ENCODE data around the gene TRPM3. TPM values are rescaled to one million over a fixed set of nuclear protein-coding genes. Genes with fewer than 3 reads are reported as not detected.
"Not testable (repeated sequence)": the region's sequence is repeated elsewhere in the genome, so short reads cannot be mapped to it uniquely, and the experiment has no call there.

The TRPM3 gene
- total RNA-seq, 1 experiment from 2014 or later = 2.0 TPM

DNA sequence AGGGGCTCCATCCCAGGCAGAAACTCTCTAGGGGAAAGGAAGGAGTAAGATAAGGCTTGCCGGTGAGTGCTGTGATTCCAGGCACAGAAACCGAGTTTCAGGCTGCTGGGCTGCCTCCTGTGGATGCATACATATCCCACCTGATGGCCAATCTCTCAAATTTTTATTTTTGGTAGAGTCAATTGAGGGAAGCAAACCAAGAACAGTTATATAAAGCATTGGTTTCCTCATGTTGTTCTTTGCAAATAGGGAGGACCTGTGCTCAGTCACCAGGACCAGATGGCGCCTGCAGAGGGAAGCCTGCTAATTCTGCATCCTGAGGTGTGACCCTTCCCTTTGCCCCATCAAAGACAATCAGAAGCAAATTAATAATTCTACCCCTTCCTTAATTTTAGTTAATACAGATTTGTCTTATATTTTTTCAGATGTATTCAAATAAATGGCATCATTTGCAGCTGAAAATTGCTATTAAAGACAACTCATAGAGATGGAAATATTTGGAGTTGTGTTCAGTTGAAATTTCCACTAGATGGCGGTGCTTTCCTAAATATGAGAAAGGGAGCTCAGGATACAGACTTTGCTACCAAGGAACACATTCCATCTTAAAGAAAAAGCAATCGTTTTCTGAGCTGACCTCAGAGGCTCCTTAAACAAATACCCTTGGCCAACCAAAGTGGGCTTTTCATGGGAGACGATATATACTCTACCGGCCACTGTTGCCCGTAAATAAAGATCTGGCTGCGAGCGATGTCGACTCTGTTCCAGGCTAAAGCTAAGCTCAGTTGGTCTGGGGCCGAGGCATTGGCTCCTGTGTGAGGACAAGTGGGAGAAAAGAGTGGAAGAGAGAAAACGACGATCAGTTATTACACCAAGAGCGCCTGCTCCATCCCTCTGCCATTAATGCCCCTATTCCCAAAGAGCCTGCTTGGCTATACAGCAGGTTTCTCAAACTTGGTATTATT is 481.3 kb downstream of the TRPM3 start:
- Histone ChIP-seq H3K4me3 (ENCODE audit: insufficient read depth, low read depth, low read length) (peak overlapping the region; percentile 4; the same call in 1 of the 2 replicates), H3K36me3 (replicated peaks; ENCODE audit: control insufficient read depth, insufficient read depth, low read length) (no peaks in the 10 kb centered on the region), H3K27me3 (ENCODE audit: control insufficient read depth, insufficient read depth, low read length) (no peaks in the 10 kb centered on the region)
- no peak for DNase-seq

DNA sequence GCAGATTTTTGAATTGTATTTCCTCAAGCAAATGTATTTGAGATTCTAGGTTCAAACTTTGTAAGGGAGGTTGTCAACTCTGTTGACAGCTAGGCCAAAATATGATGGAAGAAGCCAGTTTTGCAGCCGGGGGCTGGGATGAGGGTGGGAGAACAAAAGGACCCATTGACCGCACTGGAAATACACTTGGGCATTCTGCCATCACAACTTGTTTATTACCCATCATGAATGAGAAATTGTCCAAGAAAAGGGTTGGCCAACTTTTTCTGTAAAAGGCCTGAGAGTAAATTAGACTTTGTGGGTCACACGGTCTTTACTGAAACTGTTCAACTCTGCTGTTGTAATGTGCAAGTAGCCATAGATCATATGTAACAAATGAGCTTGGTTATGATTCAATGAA is 485.6 kb downstream of the TRPM3 start:
- no peak for DNase-seq
- Histone ChIP-seq H3K27me3 (ENCODE audit: control insufficient read depth, insufficient read depth, low read length) (no peaks in the 10 kb centered on the region), H3K36me3 (replicated peaks; ENCODE audit: control insufficient read depth, insufficient read depth, low read length) (no peaks in the 10 kb centered on the region), H3K4me3 (ENCODE audit: insufficient read depth, low read depth, low read length) (no peak overlapping the region)

DNA sequence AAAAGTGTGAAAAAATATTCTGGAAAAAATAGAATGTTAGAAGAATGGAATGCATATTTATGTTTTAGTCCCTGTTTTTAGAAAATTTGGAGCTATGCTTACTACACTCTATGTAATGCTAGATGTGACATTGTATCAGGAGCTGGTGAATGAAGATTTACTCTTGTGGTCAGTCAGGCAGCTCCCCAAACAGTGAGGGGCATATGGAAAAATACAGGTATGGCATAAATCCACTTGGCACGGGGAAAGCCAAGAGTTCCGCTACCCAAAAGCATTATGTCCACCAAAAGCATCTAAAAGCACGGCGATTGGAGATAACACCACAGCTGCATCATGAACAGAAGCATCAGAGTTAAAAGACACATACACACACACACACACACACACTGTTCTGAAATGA is 486.7 kb downstream of the TRPM3 start:
- Histone ChIP-seq H3K36me3 (replicated peaks; ENCODE audit: control insufficient read depth, insufficient read depth, low read length) (no peaks in the 10 kb centered on the region), H3K27me3 (ENCODE audit: control insufficient read depth, insufficient read depth, low read length) (no peaks in the 10 kb centered on the region), H3K4me3 (ENCODE audit: insufficient read depth, low read depth, low read length) (no peak overlapping the region)
- DNase-seq = no peak

DNA sequence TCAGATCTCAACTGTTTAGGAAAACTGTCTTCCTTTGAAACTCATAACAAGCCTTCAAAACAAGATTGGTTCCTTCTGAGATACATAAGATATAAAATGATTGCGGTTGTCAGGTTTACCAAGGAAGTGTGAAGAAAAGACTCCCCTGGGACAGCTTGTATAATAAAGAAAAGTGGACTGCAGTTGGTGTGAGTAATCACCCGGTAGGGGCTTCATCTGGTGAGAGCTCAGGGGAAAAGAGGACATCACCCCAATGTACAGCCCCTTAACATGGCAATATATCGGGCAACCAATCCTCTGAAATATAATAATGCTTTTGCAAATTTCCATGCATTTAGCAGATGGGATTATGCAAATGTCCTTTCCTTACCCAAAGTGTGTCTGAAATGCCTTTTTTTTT is 490.4 kb downstream of the TRPM3 start:
- no peaks in the 10 kb centered on the region for H3K27me3 ChIP-seq (ENCODE audit: control insufficient read depth, insufficient read depth, low read length)
- DNase-seq = no peak
- no peak overlapping the region for H3K4me3 ChIP-seq (ENCODE audit: insufficient read depth, low read depth, low read length)
- H3K36me3 ChIP-seq (replicated peaks; ENCODE audit: control insufficient read depth, insufficient read depth, low read length) = no peaks in the 10 kb centered on the region

DNA sequence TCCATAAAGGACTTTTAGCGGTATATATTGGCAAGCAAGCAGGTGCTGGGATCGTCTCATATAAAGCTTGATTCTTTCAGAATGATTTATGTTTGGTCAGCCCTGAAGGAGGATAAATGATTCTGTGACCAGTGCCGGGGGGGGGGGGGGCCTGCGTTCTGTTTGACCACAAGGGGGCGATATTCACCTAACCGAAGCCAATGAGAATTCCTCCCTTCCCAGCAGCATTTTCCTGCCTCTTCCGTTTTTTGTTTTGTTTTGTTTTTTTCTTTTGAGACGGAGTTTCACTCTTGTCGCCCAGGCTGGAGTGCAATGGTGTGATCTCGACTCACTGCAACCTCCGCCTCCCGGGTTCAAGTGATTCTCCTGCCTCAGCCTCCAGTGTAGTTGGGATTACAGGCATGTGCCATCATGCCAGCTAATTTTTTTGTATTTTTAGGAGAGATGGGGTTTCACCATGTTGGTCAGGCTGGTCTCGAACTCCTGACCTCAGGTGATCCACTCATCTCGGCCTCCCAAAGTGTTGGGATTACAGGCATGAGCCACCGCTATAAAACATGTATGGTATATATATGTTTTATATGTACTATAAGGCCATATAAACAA is 492.2 kb downstream of the TRPM3 start:
- peak; percentile 64 for DNase-seq
- H3K36me3 ChIP-seq (replicated peaks; ENCODE audit: control insufficient read depth, insufficient read depth, low read length); H3K4me3 ChIP-seq (ENCODE audit: insufficient read depth, low read depth, low read length); H3K27me3 ChIP-seq (ENCODE audit: control insufficient read depth, insufficient read depth, low read length): not testable (repeated sequence)

DNA sequence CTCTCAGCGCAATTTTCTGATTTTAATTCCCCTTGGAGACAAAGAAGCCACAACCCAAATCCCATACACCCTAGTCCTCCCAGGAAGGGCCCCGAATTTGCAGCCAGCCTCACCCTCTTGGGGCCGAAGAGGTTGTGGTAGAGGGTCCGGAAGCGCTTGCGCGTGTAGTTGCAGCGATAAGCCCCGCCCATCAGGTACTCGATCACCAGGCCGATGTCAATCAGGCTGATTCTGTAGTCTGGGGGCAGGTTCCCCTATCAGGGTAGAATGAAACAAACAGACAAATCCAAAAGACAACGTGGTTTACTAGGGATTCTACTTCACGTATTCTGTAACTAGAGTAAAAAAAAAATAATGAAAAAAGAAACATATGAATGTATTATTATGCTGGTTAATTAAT is 496.3 kb downstream of the TRPM3 start:
- Histone ChIP-seq H3K4me3 (ENCODE audit: insufficient read depth, low read depth, low read length) (no peak overlapping the region), H3K36me3 (replicated peaks; ENCODE audit: control insufficient read depth, insufficient read depth, low read length) (no peaks in the 10 kb centered on the region), H3K27me3 (ENCODE audit: control insufficient read depth, insufficient read depth, low read length) (no peaks in the 10 kb centered on the region)
- DNase-seq = peak; percentile 28

DNA sequence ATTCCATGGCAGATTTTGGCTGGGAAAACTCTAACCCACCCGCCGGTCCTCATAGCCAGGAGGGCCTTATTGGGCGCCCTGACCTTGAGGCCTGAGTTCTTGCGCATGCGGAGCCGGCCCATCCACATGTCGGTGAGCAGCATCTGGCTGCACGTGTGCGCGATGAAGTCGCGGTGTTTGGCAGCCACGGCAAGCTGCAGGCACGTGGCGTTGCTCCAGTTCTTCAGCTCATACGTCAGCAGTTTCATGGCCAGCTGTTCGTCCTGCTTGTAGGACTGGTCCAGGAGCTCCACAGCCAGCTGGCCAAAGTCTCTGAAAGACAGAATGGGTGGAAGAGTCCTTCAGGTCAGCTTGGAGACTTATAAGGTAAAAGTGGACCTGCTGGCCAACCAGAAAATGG is 502.6 kb downstream of the TRPM3 start:
- H3K36me3 ChIP-seq (replicated peaks; ENCODE audit: control insufficient read depth, insufficient read depth, low read length) = no peaks in the 10 kb centered on the region
- H3K4me3 ChIP-seq (ENCODE audit: insufficient read depth, low read depth, low read length) = no peak overlapping the region
- DNase-seq = no peak
- H3K27me3 ChIP-seq (ENCODE audit: control insufficient read depth, insufficient read depth, low read length) = no peaks in the 10 kb centered on the region

DNA sequence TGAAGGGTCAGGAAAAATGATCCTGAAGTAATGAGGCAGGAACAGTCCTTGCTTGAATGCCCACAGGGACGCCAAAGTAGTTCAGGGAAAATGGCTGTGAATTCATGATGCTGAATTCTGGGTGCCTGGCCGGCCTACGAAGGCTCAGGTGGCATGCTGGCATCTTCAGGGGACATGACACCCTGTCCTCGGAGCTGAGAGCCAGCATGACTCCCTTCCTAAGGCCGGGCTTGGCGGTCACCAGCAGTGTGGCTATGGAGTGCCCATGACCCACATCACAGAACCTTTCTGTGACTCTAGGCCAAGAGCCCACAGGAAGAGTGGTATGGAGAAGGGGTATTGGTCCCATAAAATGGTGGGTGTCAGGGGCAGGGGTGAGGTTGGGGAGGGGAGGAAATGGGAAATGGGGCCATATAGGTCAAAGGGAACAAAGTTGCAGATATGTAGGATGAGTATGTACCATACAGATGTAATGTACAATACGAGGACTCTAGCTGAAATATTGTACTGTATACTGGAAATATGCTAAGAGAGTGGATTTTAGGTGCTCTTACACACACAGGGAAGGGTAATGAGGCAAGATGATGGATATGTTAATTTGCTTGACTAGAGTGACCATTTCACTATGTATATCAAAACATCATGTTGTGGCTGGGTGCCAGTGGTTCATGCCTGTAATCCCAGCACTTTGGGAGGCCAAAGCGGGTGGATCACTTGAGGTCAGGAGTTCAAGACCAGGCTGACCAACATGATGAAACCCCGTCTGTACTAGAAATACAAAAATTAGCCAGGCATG is 504.2 kb downstream of the TRPM3 start:
- Histone ChIP-seq H3K27me3 (ENCODE audit: control insufficient read depth, insufficient read depth, low read length) (no peaks in the 10 kb centered on the region), H3K36me3 (replicated peaks; ENCODE audit: control insufficient read depth, insufficient read depth, low read length) (no peaks in the 10 kb centered on the region), H3K4me3 (ENCODE audit: insufficient read depth, low read depth, low read length) (no peak overlapping the region)
- no peak for DNase-seq

DNA sequence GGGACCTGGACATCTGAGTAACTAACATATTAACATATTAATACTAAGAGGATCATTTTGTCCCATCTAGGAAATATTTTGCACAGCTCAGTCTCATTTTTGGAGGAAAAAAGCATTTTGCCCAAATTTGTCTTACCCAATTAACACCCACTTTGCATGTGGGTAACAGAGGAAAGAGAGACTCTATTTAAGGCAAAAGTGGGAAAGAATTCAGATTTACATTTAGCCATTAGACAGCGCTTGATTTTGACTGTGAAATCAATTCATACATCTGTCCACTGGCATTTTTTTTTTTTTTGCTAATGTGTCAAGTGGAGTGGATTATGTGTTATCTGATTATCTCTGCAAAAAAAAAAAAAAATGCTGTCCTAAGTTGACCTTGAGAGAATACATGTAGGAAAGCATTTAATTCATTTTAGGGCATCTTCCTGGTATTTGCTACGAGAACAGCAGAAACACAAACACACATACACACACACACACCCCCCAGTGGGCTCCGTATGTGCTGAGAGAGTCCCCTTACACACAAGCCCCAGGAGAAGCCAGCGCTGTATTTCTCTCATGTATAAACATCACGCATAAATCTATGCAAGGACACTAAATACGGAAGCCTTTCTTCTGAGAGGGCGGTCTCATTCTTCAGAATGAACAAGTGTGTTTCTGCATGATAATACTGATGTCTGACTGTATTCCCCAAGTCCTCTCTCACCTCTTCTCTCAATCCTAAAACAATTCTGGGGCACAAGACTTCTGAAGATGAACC is 505.0 kb downstream of the TRPM3 start:
- Histone ChIP-seq H3K36me3 (replicated peaks; ENCODE audit: control insufficient read depth, insufficient read depth, low read length) (no peaks in the 10 kb centered on the region), H3K27me3 (ENCODE audit: control insufficient read depth, insufficient read depth, low read length) (no peaks in the 10 kb centered on the region), H3K4me3 (ENCODE audit: insufficient read depth, low read depth, low read length) (no peak overlapping the region)
- no peak for DNase-seq

DNA sequence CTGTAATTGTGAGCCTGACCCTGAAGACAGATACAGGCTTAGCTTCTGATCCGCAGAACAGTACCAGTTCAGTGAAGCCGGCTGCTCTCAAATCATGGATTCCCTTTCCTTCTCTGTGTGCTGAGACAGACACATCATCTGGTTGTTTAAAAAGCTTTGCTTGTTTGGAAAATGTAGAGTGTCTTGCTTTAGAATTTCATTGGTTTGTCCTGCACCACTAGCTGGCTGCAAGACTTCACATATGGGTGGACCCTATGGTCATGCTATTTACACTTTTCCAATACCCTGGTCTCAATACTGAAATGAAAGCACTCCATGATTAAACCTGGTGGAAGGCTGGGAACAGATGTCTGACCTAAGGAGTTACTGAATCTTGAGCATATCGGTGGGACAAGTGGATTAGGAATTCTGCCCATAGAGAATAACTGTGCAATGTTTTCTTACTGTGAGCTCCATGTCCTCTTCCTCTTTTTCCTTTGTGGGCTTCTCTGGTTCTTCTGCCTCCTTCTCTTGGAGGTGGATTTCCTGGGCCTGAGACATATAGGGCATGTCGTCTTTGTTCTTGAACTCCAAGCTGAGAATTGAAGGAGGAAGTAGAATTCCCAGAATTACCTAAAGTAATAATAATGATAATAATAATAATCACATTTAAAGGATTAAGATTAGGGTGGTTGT is 505.8 kb downstream of the TRPM3 start:
- no peaks in the 10 kb centered on the region for H3K36me3 ChIP-seq (replicated peaks; ENCODE audit: control insufficient read depth, insufficient read depth, low read length)
- H3K4me3 ChIP-seq (ENCODE audit: insufficient read depth, low read depth, low read length) = no peak overlapping the region
- no peak for DNase-seq
- H3K27me3 ChIP-seq (ENCODE audit: control insufficient read depth, insufficient read depth, low read length) = no peaks in the 10 kb centered on the region

DNA sequence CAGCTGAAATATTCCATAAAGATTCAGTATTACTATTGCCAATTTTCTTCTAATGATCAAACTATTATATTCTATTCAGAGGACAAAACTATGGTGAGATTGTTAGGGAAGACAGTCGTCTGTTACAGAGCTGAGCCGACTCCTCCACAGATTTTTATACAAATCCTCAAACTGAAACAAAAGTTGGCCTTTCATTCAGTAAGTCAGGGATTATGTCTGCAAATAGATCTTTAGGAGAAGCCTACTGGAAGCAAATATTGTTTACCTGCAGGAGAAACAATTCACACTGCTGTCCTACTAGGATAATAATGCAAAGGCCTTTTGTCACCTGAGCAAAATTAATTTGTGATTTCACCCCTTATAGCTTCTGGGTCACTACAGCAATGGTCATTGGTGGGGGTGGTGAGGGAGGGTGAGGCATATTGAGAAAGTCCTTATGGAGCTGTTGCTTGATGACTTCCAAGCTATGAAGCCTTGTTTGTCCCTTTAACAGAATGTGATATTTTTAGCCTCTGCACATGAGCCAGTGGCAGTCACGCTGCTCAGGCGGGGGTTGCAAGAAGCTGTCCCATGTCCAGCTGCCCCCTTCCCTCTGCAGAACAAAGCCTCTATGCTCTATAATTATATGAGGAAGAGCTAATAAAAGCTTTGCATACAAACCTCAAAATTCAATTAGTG is 506.5 kb downstream of the TRPM3 start:
- Histone ChIP-seq H3K36me3 (replicated peaks; ENCODE audit: control insufficient read depth, insufficient read depth, low read length) (no peaks in the 10 kb centered on the region), H3K27me3 (ENCODE audit: control insufficient read depth, insufficient read depth, low read length) (no peaks in the 10 kb centered on the region), H3K4me3 (ENCODE audit: insufficient read depth, low read depth, low read length) (no peak overlapping the region)
- DNase-seq = no peak

DNA sequence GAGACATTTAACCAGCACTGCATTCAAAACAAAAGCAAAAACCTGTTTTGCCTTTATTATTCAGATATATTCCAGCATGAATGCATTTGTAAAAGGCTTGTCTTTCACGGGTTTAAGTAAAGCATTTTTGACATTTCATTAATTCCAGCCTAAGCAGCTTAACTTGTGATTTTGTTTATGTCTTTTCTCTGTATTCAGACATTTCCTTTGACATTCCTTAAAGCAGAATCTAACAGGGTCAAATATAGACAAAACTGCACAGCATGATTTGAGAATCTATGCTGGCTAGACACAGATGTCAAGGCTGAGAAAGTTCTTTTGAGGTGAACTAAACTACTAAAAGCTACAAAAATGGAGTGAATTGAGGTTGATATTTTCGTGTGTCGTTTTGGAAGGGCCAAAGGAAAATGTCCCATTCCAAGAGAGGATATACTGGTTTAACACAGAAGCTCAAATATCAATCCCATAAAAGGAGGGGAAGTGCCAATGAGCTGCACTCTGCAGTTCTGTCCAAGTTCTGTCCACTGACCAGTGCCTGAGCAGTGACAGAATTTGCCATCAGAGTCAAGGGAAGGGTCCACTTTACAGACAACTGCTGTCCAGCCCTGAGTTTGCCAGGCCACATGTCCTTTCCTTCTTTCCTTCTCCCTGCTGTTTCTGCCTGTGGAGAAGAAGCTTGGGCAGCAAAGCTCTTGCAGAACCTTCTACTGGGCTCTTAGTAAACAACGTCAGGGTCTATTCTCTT is 508.2 kb downstream of the TRPM3 start:
- H3K4me3 ChIP-seq (ENCODE audit: insufficient read depth, low read depth, low read length) = no peak overlapping the region
- H3K27me3 ChIP-seq (ENCODE audit: control insufficient read depth, insufficient read depth, low read length) = no peaks in the 10 kb centered on the region
- no peak for DNase-seq
- no peaks in the 10 kb centered on the region for H3K36me3 ChIP-seq (replicated peaks; ENCODE audit: control insufficient read depth, insufficient read depth, low read length)

DNA sequence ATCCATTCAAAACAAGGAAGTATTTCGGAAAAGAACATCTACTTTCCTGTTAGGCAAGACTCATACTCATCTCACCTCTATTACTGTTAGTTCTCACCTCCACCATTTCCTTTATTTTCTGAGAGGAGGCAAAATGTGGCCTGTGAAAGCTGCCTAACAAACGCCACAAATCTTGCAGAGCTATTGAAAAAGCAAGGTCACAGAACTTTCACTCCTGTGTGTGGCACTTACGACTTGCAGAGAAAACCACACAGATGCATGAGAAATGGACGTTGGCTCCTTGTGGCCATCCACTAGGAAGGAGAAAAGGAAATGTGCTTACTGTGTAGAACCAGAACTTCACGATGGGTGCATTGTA is 511.2 kb downstream of the TRPM3 start:
- no peak for DNase-seq
- Histone ChIP-seq H3K4me3 (ENCODE audit: insufficient read depth, low read depth, low read length) (no peak overlapping the region), H3K27me3 (ENCODE audit: control insufficient read depth, insufficient read depth, low read length) (no peaks in the 10 kb centered on the region), H3K36me3 (replicated peaks; ENCODE audit: control insufficient read depth, insufficient read depth, low read length) (no peaks in the 10 kb centered on the region)

All from H7 (cell line).